ENCODE measurements around the gene ADAMTS18. TPM values are rescaled to one million over a fixed set of nuclear protein-coding genes. Genes with fewer than 3 reads are reported as not detected.

ADAMTS18 gene
- total and polyA plus RNA-seq, 9 of the 15 experiments (the other 6 are each of a cell fraction or from before 2014, with no cell fraction given): not detected

DNA sequence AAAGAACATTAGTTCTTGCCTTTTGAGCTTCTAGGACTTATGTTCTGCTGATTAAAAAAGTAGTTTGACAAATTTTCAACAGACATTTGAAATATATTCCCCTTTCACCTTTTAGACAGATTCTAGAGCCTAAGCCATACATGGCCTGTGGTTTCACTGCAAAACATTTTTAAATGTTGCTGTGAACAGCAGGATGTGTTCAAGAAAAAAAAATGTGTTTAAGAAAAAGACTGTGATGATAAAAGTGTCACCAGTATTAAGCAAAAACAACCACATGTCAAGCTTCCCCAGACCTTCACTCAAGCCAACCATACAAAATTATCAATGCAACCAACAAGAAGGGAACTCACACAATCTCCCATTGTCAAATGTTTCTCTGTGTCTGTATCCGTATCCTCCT, 132.2 kb downstream of the ADAMTS18 start:
- BruUV-seq (replicated peaks): no TSS peak
- Histone ChIP-seq H3K9me1 (ENCODE audit: control insufficient read depth, insufficient read depth, low read length) (no peaks in the 10 kb centered on the region), H3K4me3 (no peak overlapping the region), H3K9me3 (replicated peaks; ENCODE audit: control insufficient read depth, insufficient read depth, low read depth, low read length) (no peaks in the 10 kb centered on the region), H3K4me2 (ENCODE audit: insufficient read depth, low read length) (no peak overlapping the region), H3K27me3 (ENCODE audit: control insufficient read depth in 2 of 2, insufficient read depth in 2 of 2, low read length in 2 of 2) (no peaks in the 10 kb centered on the region), H2AFZ (ENCODE audit: low read depth, low read length) (no peak overlapping the region), H3K79me2 (ENCODE audit: control insufficient read depth, insufficient read depth, low read length) (no peaks in the 10 kb centered on the region), H3K27ac (ENCODE audit: extremely low read depth, low read depth, low read length) (no peak overlapping the region), H3K36me3 (ENCODE audit: control insufficient read depth, insufficient read depth, low read length) (no peaks in the 10 kb centered on the region), H3K4me1 (replicated peaks in 1 of 2; ENCODE audit: control insufficient read depth in 2 of 2, insufficient read depth in 2 of 2, low read length in 2 of 2) (no peaks in the 10 kb centered on the region), H3K9ac (ENCODE audit: insufficient read depth in 1 of 2, low read depth in 2 of 2, low read length in 2 of 2) (no peak overlapping the region), H4K20me1 (replicated peaks; ENCODE audit: control insufficient read depth, insufficient read depth, low read length) (no peaks in the 10 kb centered on the region; the same call in 1 of the 2 replicates)
- CTCF ChIA-PET (ENCODE audit: low intra/inter-chr PET ratio): no interaction called here
- intact Hi-C loops (cut with micrococcal nuclease) (no loop called here), in situ Hi-C loops (cut with MboI) (no loop called here)
- TF ChIP-seq ZNF79 (CRISPR knock-in tag; IDR thresholded peaks at IDR 0.05; ENCODE audit: low read depth) (no peak), CBX1 (IDR thresholded peaks at IDR 0.05; ENCODE audit: low read depth) (no peak), PHF8 (IDR thresholded peaks at IDR 0.05; ENCODE audit: borderline replicate concordance, low read length) (no peak)
- POLR2A ChIA-PET: no interaction called here
- 0% methylated on average over 1 of the region's 1 CpG for WGBS (ENCODE audit: insufficient coverage, low coverage, missing lambda C conversion rate)
- FAIRE-seq (no peak), ATAC-seq (no peak), DNase-seq (ENCODE audit: extremely low read depth in 1 of 4, low spot score in 3 of 4) (no peak)

DNA sequence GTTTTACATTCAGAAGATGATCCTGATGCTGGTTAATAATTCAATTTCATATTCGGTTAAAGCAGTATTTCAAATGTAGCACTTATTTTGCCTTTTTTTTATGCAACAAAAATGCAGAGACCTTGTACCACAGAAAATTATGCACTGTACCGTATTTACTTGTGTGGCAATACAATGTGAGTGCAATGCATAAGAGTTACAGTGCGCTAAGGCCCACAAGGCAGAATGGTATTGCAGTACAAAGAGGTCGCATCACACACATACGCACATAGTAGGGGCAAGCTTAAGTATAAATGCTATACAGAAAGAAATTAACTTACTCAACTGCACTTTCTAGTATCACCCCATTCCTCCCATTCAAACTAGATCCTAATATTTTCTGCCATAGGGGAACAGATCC, 132.6 kb downstream of the ADAMTS18 start:
- H3K9me1 ChIP-seq (ENCODE audit: control insufficient read depth, insufficient read depth, low read length): no peaks in the 10 kb centered on the region
- intact Hi-C loops (cut with micrococcal nuclease) (no loop called here), in situ Hi-C loops (cut with MboI) (no loop called here)
- no peak for FAIRE-seq
- DNase-seq (ENCODE audit: extremely low read depth in 1 of 4, low spot score in 3 of 4): no peak
- H3K36me3 ChIP-seq (ENCODE audit: control insufficient read depth, insufficient read depth, low read length): no peaks in the 10 kb centered on the region
- no peaks in the 10 kb centered on the region for H3K27me3 ChIP-seq (ENCODE audit: control insufficient read depth in 2 of 2, insufficient read depth in 2 of 2, low read length in 2 of 2)
- POLR2A ChIA-PET: no interaction called here
- no peak overlapping the region for H3K9ac ChIP-seq (ENCODE audit: insufficient read depth in 1 of 2, low read depth in 2 of 2, low read length in 2 of 2)
- H3K27ac ChIP-seq (ENCODE audit: extremely low read depth, low read depth, low read length): no peak overlapping the region
- H2AFZ ChIP-seq (ENCODE audit: low read depth, low read length): no peak overlapping the region
- no peaks in the 10 kb centered on the region for H4K20me1 ChIP-seq (replicated peaks; ENCODE audit: control insufficient read depth, insufficient read depth, low read length)
- H3K79me2 ChIP-seq (ENCODE audit: control insufficient read depth, insufficient read depth, low read length): no peaks in the 10 kb centered on the region
- CTCF ChIA-PET (ENCODE audit: low intra/inter-chr PET ratio): no interaction called here
- WGBS (ENCODE audit: insufficient coverage, low coverage, missing lambda C conversion rate): 0% methylated on average over 5 of the region's 5 CpGs
- ATAC-seq: no peak
- H3K4me3 ChIP-seq: no peak overlapping the region
- H3K9me3 ChIP-seq (replicated peaks; ENCODE audit: control insufficient read depth, insufficient read depth, low read depth, low read length): no peaks in the 10 kb centered on the region
- no peaks in the 10 kb centered on the region for H3K4me1 ChIP-seq (replicated peaks in 1 of 2; ENCODE audit: control insufficient read depth in 2 of 2, insufficient read depth in 2 of 2, low read length in 2 of 2)
- no TSS peak for BruUV-seq (replicated peaks)
- H3K4me2 ChIP-seq (ENCODE audit: insufficient read depth, low read length): no peak overlapping the region
- TF ChIP-seq SAFB2 (IDR thresholded peaks at IDR 0.05; ENCODE audit: borderline replicate concordance, low read depth, low read length, severe bottlenecking): no peak
- TF ChIP-seq, protein P1, sequence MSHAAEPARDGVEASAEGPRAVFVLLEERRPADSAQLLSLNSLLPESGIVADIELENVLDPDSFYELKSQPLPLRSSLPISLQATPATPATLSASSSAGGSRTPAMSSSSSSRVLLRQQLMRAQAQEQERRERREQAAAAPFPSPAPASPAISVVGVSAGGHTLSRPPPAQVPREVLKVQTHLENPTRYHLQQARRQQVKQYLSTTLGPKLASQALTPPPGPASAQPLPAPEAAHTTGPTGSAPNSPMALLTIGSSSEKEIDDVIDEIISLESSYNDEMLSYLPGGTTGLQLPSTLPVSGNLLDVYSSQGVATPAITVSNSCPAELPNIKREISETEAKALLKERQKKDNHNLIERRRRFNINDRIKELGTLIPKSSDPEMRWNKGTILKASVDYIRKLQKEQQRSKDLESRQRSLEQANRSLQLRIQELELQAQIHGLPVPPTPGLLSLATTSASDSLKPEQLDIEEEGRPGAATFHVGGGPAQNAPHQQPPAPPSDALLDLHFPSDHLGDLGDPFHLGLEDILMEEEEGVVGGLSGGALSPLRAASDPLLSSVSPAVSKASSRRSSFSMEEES (CRISPR knock-in tag; IDR thresholded peaks at IDR 0.05): no peak
- TF ChIP-seq HCFC1 (IDR thresholded peaks at IDR 0.05; ENCODE audit: low read depth, low read length): no peak
- TF ChIP-seq ZNF239 (CRISPR knock-in tag; IDR thresholded peaks at IDR 0.05): no peak
- TF ChIP-seq XRCC5 (IDR thresholded peaks at IDR 0.05; ENCODE audit: low read depth, low read length): no peak
- no peak for TF ChIP-seq PHB (CRISPR knock-in tag; IDR thresholded peaks at IDR 0.05)
- TF ChIP-seq, protein P2, sequence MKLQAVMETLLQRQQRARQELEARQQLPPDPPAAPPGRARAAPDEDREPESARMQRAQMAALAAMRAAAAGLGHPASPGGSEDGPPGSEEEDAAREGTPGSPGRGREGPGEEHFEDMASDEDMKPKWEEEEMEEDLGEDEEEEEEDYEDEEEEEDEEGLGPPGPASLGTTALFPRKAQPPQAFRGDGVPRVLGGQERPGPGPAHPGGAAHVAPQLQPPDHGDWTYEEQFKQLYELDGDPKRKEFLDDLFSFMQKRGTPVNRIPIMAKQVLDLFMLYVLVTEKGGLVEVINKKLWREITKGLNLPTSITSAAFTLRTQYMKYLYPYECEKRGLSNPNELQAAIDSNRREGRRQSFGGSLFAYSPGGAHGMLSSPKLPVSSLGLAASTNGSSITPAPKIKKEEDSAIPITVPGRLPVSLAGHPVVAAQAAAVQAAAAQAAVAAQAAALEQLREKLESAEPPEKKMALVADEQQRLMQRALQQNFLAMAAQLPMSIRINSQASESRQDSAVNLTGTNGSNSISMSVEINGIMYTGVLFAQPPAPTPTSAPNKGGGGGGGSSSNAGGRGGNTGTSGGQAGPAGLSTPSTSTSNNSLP (IDR thresholded peaks at IDR 0.05; ENCODE audit: borderline replicate concordance, low read depth, low read length): no peak
- no peak for TF ChIP-seq ZNF133 (CRISPR knock-in tag; IDR thresholded peaks at IDR 0.05)
- TF ChIP-seq, protein P3, sequence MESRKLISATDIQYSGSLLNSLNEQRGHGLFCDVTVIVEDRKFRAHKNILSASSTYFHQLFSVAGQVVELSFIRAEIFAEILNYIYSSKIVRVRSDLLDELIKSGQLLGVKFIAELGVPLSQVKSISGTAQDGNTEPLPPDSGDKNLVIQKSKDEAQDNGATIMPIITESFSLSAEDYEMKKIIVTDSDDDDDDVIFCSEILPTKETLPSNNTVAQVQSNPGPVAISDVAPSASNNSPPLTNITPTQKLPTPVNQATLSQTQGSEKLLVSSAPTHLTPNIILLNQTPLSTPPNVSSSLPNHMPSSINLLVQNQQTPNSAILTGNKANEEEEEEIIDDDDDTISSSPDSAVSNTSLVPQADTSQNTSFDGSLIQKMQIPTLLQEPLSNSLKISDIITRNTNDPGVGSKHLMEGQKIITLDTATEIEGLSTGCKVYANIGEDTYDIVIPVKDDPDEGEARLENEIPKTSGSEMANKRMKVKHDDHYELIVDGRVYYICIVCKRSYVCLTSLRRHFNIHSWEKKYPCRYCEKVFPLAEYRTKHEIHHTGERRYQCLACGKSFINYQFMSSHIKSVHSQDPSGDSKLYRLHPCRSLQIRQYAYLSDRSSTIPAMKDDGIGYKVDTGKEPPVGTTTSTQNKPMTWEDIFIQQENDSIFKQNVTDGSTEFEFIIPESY (CRISPR knock-in tag; IDR thresholded peaks at IDR 0.05): no peak
- no peak for TF ChIP-seq HDGF (IDR thresholded peaks at IDR 0.05)
